ENCODE results near the gene APOBEC2. TPM values are rescaled to one million over a fixed set of nuclear protein-coding genes. Genes with fewer than 3 reads are reported as not detected.

Gene APOBEC2
- total and polyA plus RNA-seq, 2 of the 13 experiments (the other 11 are each of a cell fraction or from before 2014, with no cell fraction given): 0.09 TPM; not detected in 1

- TF ChIP-seq ZNF749 (CRISPR knock-in tag; IDR thresholded peaks at IDR 0.05; ENCODE audit: borderline replicate concordance): no peak
- no peak; the same call in 1 of the 2 replicates for TF ChIP-seq CCDC6 (CRISPR knock-in tag; IDR thresholded peaks at IDR 0.05)
- peak; percentile 85 for TF ChIP-seq MAZ (IDR thresholded peaks at IDR 0.05; ENCODE audit: borderline replicate concordance, low read depth, low read length)
- TF ChIP-seq MAZ (CRISPR knock-in tag; IDR thresholded peaks at IDR 0.05; ENCODE audit: low read depth): peak; percentile 45
- no peak for TF ChIP-seq MATR3 (CRISPR knock-in tag; IDR thresholded peaks at IDR 0.05)
- peak; percentile 32; the same call in 1 of the 2 replicates for TF ChIP-seq MXD4 (CRISPR knock-in tag; IDR thresholded peaks at IDR 0.05)
- TF ChIP-seq AGO2 (optimal IDR thresholded peaks at IDR 0.05; ENCODE audit: low read depth, low read length): peak; percentile 100
- no peak for TF ChIP-seq AKAP8 (CRISPR knock-in tag; IDR thresholded peaks at IDR 0.05)
- TF ChIP-seq ZNF75D (CRISPR knock-in tag; IDR thresholded peaks at IDR 0.05; ENCODE audit: borderline replicate concordance): no peak
- TF ChIP-seq TSC22D2 (CRISPR knock-in tag; IDR thresholded peaks at IDR 0.05; ENCODE audit: borderline replicate concordance): no peak; the same call in 1 of the 2 replicates
- peak; percentile 88; the same call in 1 of the 2 replicates for TF ChIP-seq ISX (CRISPR knock-in tag; conservative IDR thresholded peaks at IDR 0.05)
- TF ChIP-seq ZNF883 (CRISPR knock-in tag; IDR thresholded peaks at IDR 0.05; ENCODE audit: not compliant biosample characterization): no peak
- TF ChIP-seq GPBP1L1 (CRISPR knock-in tag; IDR thresholded peaks at IDR 0.05): no peak
- TF ChIP-seq GZF1 (CRISPR knock-in tag; IDR thresholded peaks at IDR 0.05): peak; percentile 77; the same call in 1 of the 2 replicates
- no peak for TF ChIP-seq HDAC6 (IDR thresholded peaks at IDR 0.05; ENCODE audit: low read depth, low read length)
- TF ChIP-seq ZBTB38 (CRISPR knock-in tag; IDR thresholded peaks at IDR 0.05): no peak
- 0 out of 2 replicates have a peak, but pooled peaks have one; percentile 79 for TF ChIP-seq ZBTB39 (CRISPR knock-in tag; IDR thresholded peaks at IDR 0.05)
- TF ChIP-seq NFYB (CRISPR knock-in tag; IDR thresholded peaks at IDR 0.05): no peak; the same call in 1 of the 2 replicates
- TF ChIP-seq KLF13 (CRISPR knock-in tag; IDR thresholded peaks at IDR 0.05): peak; percentile 89; the same call in 1 of the 2 replicates
- no peak for TF ChIP-seq ZNF563 (CRISPR knock-in tag; IDR thresholded peaks at IDR 0.05)
- no peak for TF ChIP-seq SETDB1 (CRISPR knock-in tag; IDR thresholded peaks at IDR 0.05; ENCODE audit: borderline replicate concordance)
- TF ChIP-seq ZNF18 (CRISPR knock-in tag; IDR thresholded peaks at IDR 0.05; ENCODE audit: insufficient replicate concordance): no peak
- no peak for TF ChIP-seq ZNF20 (CRISPR knock-in tag; IDR thresholded peaks at IDR 0.05)
- no peak for TF ChIP-seq ZNF292 (CRISPR knock-in tag; IDR thresholded peaks at IDR 0.05; ENCODE audit: borderline replicate concordance, low read depth)
- TF ChIP-seq SRF (IDR thresholded peaks at IDR 0.05; ENCODE audit: low read depth, low read length): no peak
- no peak; the same call in 1 of the 2 replicates for TF ChIP-seq GATA4 (IDR thresholded peaks at IDR 0.05; ENCODE audit: borderline replicate concordance, low read depth)
Observed at GRCh38 chr6:41073203-41073967, 20.4 kb downstream of the APOBEC2 start (continued).
